Retinal pigment epithelial cell (primary cell): ENCODE results near the gene PTGR3.

Experiments
- DNase-seq: peaks from one replicate; pipeline ENCODE4 v3.0.0-alpha.2; 2010; ENCODE audit warnings: low read depth
- H3K4me3 ChIP-seq: 2 replicates; pipeline ENCODE4 v1.5.1; 2011; ENCODE audit warnings: mild to moderate bottlenecking, low read length, control low read depth, moderate library complexity
- TF ChIP-seq, protein P1 (sequence below): conservative IDR thresholded peaks from 2 replicates; pipeline ENCODE4 v1.5.1; 2011; ENCODE audit warnings: low read depth, low read length, control low read depth, inconsistent platforms

PTGR3 gene

DNA sequence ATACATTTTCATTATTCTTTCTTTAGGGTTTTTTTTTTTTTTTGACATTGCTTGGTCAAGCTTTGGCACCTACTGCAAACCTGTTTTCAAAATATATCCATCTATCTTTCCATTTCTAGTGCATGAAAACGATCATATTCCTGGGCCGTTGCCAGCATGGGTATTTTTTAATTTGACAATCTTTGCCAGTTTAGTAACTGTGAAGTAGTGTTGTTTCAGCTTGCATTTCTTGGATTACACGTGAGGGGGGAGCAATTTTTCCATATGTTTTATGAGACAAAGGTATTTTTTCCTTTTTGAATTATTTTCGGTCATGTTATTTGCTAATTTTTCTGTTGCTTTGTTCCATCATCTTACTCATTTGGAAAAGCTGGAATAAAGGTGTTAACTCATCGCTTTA lies 42.5 kb upstream of the PTGR3 start:
- TF ChIP-seq, protein P1, sequence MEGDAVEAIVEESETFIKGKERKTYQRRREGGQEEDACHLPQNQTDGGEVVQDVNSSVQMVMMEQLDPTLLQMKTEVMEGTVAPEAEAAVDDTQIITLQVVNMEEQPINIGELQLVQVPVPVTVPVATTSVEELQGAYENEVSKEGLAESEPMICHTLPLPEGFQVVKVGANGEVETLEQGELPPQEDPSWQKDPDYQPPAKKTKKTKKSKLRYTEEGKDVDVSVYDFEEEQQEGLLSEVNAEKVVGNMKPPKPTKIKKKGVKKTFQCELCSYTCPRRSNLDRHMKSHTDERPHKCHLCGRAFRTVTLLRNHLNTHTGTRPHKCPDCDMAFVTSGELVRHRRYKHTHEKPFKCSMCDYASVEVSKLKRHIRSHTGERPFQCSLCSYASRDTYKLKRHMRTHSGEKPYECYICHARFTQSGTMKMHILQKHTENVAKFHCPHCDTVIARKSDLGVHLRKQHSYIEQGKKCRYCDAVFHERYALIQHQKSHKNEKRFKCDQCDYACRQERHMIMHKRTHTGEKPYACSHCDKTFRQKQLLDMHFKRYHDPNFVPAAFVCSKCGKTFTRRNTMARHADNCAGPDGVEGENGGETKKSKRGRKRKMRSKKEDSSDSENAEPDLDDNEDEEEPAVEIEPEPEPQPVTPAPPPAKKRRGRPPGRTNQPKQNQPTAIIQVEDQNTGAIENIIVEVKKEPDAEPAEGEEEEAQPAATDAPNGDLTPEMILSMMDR = no peak
- no peak for DNase-seq
- no peak overlapping the region for H3K4me3 ChIP-seq

DNA sequence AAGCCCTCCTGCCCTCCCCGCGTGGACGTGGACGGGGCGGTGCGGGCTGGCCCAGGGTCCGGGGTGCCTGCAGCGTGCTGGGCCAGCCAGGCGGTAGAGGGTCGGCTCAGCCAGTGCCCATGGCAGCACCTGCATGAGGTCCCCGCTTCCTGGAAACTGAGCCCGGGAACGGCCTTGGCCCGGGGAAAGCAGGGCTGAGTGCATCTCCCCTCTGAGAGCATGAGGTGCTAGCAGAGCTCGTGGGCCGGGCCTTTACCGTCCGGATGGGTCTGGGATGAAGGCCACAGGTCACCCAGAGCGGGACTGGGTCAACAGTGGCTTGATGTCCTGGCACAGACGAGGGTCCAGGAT lies 41.5 kb upstream of the PTGR3 start:
- TF ChIP-seq, protein P1 = no peak
- no peak overlapping the region for H3K4me3 ChIP-seq
- no peak for DNase-seq

GRCh38 chr18:75249672-75250470 lies 40.9 kb upstream of the PTGR3 start:
- no peak overlapping the region for H3K4me3 ChIP-seq
- TF ChIP-seq, protein P1 = no peak
- no peak for DNase-seq

- no peak for DNase-seq
- no peak overlapping the region for H3K4me3 ChIP-seq
- TF ChIP-seq, protein P1 = no peak
Observed at GRCh38 chr18:75249175-75249518, 40.2 kb upstream of the PTGR3 start.

GRCh38 chr18:75248426-75249174 lies 39.7 kb upstream of the PTGR3 start:
- peak overlapping the region; percentile 2 for H3K4me3 ChIP-seq
- TF ChIP-seq, protein P1 = no peak
- no peak for DNase-seq

GRCh38 chr18:75247611-75248421 lies 38.9 kb upstream of the PTGR3 start:
- H3K4me3 ChIP-seq = peak overlapping the region; percentile 36
- TF ChIP-seq, protein P1 = no peak
- no peak for DNase-seq
